ENCODE data around the gene F3.
A peak's percentile ranks its signal among the peaks of the same experiment; 100 is the strongest.
"Not testable (repeated sequence)": the region's sequence is repeated elsewhere in the genome, so short reads cannot be mapped to it uniquely, and the experiment has no call there.

F3 gene

GRCh38 chr1:94541246-94542087 is at the start of gene F3:
Gene F3 (minus strand): TSS chr1:94541759. CDS start chr1:94541636, 123 bp downstream.
- peak; percentile 25 to 76 for DNase-seq

GRCh38 chr1:94590203-94591137 is 48.9 kb upstream of the F3 start:
- DNase-seq = no peak

- no peak for DNase-seq
Observed at GRCh38 chr1:94589728-94590127, 48.2 kb upstream of the F3 start.

- no peak for DNase-seq
Observed at GRCh38 chr1:94582565-94582964, 41.0 kb upstream of the F3 start.

- peak in 1 of 2 experiments; percentile 14 for DNase-seq
Observed at GRCh38 chr1:94580367-94581115, 39.0 kb upstream of the F3 start.

- no peak for DNase-seq
Observed at GRCh38 chr1:94579876-94580294, 38.3 kb upstream of the F3 start.

GRCh38 chr1:94578856-94579255 is 37.3 kb upstream of the F3 start:
- DNase-seq = no peak

- not testable (repeated sequence) for DNase-seq
Observed at GRCh38 chr1:94573917-94574316, 32.4 kb upstream of the F3 start.

- DNase-seq = no peak
Observed at GRCh38 chr1:94572780-94573179, 31.2 kb upstream of the F3 start.

- not testable (repeated sequence) for DNase-seq
Observed at GRCh38 chr1:94570965-94571364, 29.4 kb upstream of the F3 start.

GRCh38 chr1:94568806-94569205 is 27.2 kb upstream of the F3 start:
- not testable (repeated sequence) for DNase-seq

- DNase-seq = not testable (repeated sequence)
Observed at GRCh38 chr1:94567975-94568607, 26.5 kb upstream of the F3 start.

GRCh38 chr1:94566436-94566835 is 24.9 kb upstream of the F3 start:
- not testable (repeated sequence) for DNase-seq

- no peak for DNase-seq
Observed at GRCh38 chr1:94565901-94566300, 24.3 kb upstream of the F3 start.

GRCh38 chr1:94562519-94563260 is 21.1 kb upstream of the F3 start:
- DNase-seq = no peak

- no peak for DNase-seq
Observed at GRCh38 chr1:94560333-94560732, 18.8 kb upstream of the F3 start.

- no peak for DNase-seq
Observed at GRCh38 chr1:94559921-94560320, 18.4 kb upstream of the F3 start.

- DNase-seq = no peak
Observed at GRCh38 chr1:94555091-94555490, 13.5 kb upstream of the F3 start.

- peak in 1 of 2 experiments; percentile 47 for DNase-seq
Observed at GRCh38 chr1:94554580-94554979, 13.0 kb upstream of the F3 start.

- DNase-seq = no peak
Observed at GRCh38 chr1:94553931-94554330, 12.4 kb upstream of the F3 start.

GRCh38 chr1:94553323-94553730 is 11.8 kb upstream of the F3 start:
- DNase-seq = no peak

Data from NCI-H446 (cell line).